D341Med (cell line): ENCODE results near the gene SLC25A29.
"Not testable (repeated sequence)": the region's sequence is repeated elsewhere in the genome, so short reads cannot be mapped to it uniquely, and the experiment has no call there.

Experiments
- DNase-seq: peaks from one replicate; pipeline ENCODE4 v3.0.0; 2012; ENCODE audit warnings: low spot score

SLC25A29 gene, protein sequence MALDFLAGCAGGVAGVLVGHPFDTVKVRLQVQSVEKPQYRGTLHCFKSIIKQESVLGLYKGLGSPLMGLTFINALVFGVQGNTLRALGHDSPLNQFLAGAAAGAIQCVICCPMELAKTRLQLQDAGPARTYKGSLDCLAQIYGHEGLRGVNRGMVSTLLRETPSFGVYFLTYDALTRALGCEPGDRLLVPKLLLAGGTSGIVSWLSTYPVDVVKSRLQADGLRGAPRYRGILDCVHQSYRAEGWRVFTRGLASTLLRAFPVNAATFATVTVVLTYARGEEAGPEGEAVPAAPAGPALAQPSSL

DNA sequence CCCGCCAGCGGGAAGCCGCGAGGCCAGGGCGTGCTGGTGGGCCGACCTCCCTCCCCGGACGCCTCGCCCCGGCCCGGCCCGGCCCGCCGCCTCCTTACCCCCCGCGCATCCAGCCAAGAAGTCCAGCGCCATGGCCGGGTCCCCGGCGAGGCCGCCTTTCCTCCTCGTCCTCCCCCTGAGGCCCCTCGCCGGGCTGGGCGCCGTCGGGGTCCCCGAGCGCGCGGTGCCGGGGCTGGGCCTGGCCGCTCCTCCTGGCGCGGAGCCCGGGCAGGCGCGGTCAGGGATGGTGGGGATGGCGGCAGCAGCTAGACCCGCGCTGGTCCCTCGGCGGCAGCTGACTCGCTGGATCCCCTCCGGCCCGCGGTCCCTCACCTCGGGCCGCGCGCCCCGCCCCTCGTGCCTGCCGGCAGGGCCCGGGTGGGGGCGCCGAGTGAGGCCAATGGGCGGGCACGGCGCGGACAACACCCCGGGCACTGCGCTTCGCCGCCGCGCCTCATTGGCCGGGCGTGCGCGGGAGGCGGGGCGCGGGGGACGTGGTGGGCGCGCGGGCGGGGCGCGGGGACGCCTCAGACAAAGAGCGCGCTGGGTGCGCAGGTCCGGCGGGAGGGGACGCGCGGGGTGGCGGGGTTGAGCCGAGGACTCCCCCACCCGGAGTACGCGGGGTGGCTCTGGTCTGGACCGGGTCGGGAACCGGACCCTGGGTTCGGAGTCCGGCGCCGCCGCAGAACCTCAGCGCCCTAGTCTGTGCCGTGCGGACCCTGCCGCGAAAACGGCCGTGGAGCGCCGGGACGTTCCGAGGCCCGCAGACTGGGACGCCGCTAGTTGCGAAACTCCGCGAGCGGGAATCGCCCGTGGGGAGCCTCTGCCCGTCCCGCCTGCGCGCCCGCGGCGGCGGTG, at the start of gene SLC25A29:
TSS of gene SLC25A29 (minus strand) at position 344 of the 897 bp plus-strand sequence. CDS start at position 132, 212 bp downstream.
- peak; percentile 98 for DNase-seq

DNA sequence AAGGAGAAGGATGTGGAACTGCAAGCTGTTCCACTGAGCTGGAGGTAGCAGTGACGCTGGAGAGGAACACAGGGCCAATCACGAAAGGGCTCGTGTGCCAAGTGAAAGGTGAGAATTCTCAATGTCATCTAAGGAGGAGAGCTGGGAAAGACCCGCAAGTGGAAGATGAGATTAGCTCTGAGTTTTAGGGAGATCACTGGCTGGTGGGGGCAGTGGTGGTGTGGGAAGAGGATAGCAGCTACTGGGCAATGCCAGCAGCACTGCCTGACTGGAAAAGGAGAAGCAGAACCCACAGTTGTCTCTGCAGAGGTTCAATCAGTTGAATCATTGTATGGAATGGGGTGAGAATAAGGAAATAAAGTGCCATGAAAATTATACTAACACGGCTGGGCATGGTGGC, 44.7 kb upstream of the SLC25A29 start:
- no peak for DNase-seq

DNA sequence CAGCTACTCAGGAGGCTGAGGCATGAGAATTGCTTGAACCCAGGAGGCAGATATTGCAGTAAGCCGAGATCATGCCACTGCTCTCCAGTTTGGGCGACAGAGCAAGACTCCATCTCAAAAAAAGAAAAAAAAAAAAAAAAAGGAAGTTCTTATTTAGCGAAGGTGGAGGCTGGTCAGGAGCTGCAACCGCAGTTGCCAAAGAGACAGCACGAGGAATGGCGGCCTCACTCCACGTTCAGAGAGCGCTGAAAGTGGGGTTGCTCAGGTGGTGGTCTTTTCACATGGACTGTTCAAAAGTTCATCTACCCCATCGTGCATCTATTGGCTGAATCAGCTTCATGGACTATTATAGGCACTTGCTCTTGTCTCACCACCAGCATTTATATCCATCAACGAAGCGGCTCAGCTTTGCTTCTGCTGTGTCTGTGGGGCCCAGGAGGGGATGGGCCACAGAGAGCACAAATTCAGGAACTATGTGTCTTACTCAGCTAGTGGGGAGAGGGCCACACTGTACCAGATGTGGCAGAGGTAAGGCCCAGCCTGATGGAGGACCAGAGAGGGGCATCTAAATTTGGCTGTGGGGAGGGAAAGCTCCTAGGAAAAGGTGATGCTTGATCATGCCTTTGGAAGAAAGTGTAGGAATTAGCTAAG, 44.2 kb upstream of the SLC25A29 start:
- no peak for DNase-seq

DNA sequence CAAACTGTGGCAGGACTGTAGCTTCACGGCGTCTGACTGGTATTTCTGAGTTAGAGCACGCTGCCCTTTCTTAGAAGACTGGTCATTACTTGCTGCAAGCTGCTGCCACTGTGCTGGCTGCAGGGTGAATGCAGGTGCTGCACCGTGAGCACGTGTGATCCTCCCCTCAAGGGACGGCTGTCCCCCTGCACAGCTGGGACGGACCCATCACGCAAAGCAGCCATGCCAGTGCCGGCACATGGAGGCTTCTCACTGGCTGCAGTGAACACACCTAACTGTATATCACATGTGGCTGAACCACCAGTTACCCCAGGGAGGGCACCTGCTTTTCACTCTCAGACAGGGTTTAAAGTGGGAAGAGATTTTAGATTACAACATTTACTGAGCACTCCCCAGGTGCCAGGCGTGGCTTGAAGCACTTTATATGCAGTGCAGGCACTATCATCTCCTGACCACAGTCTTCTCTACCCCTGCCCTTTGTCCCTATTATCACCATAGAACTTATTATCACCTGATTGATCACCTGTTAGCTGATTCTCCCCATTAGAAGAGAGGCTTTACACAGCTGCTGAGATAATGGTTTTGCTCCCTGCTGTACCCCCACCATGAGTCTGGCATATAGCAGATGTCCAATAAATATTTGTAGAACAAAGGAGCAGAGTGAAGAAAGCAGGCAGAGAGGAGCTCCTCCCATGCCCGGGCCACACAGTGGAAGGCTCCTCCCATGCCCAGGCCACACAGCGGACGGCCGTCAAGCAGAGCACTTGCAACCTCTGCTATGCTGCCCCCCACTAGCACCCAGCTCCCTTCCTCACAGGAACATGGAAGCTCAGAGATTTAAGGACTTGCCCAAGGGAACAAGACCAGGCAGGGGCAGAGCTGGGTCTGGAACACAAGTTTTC, 42.8 kb upstream of the SLC25A29 start:
- DNase-seq, result no peak

DNA sequence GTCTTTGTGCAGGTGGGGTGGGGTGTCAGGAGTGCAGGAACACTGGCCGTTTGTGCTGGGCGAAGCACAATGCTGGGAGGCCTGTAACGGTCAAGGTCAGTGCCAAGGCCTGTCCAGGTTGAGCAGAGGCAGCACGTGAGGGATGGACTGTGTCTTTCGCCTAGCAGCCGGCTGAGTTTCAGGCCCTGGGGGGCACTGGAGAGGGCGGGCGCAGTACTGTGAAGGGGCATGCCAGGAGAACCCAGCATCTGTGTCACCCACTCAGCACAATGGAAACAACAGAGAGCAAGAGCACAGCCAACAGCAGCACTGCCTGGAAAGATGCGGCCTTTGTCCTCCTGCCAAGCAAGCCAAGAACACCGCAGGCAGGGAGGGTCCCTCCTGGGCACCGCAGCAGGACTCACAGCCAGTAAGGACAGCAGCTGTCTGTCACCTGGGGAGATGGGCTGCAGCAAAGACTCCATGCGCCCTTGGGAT, 42.0 kb upstream of the SLC25A29 start:
- DNase-seq, result no peak

DNA sequence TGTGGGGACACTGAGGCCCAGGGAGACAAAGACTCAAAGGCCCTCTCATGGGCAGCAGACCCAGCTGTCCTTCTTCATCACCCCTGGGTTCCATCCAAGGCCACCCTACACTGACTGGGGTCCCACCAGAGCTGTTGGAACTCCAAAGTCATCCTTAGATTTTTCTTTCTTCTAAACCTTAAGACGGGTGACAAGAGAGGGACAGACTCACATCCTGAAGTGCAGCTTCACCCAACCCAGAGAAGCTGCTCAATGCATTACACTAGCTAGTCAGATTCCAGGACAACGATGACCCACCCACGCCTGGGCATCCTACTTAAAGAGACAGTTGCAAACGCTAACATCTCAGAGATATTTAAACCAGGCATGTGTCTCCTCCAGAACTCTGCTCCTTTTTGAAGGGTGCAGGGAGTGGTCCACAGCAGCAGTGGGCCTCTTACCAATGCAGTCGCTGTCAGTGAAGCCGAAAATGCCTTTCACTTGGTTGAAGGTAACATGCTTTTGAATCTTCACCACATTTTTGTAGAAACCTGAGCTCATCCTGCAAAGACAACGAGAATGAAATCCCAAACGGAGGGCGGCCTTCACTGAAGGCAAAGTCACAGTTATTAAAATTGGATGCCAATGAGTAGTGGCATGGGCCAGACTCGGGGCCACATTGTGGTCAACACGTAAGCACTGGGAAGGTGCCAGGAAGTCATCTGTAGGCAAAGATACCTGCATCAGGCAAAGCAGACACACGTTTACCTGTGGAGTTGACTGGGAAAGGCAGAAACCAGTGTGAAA, 40.3 kb upstream of the SLC25A29 start:
- DNase-seq, result no peak

DNA sequence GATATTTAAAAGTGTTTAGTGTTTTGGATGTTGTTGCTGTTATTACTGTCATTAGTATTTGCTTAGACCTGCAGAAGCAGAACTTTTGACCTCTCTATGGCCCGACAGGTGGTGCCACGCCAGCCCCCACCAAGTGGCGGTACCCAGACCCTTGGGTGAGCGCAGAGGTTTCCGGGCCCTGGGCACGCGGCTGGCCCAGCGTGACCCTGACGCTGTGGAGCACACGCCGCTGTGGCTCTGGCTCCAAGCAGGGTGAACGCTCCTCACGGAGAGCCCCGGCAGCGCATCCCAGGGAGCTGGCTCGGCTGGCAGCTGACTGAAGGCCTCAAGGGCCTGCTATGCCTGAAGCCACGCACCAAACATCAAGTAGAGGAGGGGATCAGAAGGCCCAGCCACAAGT, 39.5 kb upstream of the SLC25A29 start:
- no peak for DNase-seq

DNA sequence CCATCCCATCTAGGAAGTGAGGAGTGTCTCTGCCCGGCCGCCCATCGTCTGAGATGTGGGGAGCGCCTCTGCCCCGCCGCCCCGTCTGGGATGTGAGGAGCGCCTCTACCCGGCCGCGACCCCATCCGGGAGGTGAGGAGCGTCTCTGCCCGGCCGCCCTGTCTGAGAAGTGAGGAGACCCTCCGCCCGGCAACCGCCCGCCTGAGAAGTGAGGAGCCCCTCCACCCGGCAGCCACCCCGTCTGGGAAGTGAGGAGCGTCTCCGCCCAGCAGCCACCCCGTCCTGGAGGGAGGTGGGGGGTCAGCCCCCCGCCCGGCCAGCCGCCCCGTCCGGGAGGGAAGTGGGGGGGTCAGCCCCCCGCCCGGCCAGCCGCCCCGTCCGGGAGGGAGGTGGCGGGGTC, 38.4 kb upstream of the SLC25A29 start:
- DNase-seq, result not testable (repeated sequence)

DNA sequence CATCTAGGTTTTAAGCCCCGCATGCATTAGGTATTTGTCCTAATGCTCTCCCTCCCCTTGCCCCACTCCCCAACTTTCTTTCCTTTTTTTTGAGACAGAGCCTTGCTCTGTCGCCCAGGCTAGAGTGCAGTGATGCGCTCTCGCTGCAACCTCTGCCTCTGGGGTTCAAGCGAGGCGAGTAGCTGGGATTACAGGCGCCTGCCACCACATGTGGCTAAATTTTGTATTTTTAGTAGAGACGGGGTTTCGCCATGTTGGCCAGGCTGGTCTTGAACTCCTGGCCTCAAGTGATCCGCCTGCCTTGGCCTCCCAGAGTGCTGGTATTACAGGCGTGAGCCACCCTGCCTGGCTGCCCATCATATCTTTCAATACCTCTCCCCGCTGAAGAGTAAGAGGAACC, 36.6 kb upstream of the SLC25A29 start:
- not testable (repeated sequence) for DNase-seq

DNA sequence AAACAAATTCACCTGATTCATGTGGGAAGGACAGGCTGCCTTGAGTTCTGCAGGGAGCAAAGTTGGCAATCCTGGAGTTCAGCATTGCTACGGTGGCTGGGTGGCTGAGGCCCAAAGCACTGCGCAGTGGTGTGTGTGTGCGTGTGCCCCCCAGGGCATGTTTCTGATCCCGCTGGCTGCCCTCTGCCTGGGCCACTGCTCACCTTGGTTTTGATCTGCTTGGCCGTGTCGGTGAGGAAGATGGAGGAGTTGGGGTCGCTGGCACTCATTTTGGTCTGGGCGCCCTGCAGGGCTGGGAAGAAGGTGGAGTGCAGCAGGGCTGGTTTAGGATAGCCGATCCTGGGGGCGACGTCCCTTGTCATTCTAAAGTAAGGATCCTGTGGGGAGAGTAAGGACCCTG, 36.0 kb upstream of the SLC25A29 start:
- peak; percentile 18 for DNase-seq

DNA sequence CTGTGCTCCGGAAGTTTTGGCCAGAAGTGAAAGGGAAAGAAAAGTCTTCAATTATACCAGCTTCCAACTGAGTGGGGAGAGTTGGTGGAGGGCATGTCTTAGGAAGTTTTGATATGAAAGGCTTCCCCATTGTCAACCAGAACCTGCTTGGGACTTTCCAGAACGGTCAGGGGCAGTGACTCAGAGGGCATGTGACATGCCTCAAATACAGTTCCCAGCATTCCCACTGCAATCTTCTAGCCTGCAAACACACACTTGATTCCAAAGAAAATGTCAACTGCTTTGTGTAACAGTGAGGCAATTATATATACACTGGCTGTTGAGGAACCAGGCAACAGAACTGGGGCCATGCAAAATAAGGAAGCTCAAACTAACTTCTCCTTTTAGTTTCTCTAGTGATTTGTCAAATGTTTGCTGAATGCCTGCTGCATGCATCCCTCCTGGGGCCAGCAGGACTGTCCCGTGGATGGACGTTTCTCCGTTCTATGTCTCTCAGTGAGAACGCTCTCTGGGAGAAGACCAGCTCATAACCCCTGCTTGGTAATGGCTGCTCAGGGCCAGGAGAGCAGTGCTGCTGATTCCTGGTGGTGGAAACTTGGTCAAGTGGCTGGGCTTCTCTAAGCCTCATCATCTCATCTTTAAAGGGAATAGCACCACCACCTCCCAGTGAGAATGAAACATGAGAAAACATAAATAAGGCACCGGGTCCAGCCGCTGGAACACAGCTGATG, 35.2 kb upstream of the SLC25A29 start:
- DNase-seq, result no peak

DNA sequence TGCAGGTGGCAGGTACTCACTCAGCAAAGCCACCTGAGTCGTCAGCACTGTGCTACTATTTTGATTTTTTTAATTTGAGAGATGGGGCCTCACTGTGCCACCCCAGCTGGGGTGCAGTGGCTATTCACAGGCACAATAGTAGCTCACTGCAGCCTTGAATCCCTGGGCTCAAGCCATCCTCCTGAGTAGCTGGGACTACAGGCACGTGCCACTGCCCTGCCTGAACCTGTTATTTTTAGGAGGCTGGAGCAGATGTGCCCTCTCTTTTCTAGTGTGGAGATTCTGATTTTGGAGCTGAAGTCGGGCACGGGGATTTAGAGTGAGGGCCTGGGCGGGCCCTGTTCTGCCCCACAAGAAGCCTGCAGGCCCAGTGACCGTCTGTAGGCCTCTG, 34.2 kb upstream of the SLC25A29 start:
- no peak for DNase-seq

DNA sequence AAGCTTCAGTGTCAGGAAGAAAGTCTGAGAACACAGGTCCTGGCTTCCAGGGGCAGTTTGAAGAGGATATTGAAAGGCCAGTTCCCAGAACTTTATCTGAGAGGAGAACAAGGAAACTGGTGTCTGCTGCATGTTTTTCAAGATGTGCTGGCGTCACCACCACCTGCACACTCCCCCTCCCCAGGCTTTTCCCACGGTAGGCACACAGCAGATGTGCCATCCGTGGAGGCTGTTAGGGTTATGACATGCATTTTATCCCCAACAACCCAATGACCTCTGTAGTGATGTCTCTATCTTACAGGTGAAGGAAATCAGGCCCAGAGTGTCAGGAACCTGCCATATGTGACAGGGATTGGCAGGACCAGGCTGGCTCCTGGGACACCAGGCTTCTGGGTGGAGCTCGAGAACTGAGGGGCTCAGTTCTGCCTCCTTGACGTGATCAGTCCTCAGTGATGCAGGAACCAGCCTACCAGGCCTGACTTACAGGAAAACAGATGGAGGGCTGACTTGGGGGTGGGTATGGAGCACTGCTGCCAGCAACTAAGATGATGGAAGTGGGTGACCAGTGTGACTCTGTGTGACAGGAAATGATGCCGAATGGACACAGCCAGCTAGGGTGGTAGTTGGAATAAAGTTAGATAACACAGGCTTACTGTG, 33.6 kb upstream of the SLC25A29 start:
- no peak for DNase-seq

DNA sequence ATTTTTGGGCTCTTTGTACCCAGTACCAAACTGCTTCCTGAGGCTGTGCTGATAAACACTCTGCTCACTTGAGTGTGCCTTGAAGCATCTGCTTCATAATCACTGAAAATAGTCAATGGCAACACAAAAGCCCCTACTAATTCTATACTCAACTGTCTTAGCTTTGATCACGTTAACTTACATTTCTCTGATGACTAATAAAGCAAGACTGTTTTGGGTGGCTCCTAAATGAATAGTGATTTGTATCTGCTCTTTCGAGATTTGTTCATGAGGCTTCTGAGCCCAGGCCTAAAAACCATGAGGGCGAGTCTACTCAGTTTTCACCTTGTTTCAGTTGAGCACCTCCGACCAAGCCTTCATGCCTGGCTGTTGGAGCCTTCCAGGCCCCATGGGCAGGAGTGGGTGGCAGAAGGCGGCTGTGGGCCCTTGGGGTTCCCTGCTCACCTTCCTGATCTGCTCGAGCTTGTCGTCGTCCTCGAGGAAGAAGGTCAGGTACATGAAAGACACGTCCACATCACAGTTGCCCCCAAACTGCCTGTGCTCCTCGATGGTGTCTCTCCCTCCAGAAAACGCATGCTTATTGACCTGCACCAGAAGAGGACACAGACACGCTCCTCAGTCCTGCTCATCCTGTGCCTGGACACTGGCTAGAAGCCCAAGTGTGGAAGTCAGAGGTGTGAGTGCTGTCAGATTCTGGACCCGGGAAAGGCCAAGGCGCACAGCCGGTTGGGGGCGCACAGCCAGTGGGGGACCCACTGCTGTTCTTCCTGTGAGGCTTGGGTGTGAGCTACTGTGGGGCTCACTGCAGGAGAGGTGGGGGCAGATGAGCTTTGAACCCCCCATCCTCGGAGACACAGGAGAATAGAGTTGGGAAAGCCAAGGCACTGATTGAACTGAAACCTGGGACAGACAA, 30.6 kb upstream of the SLC25A29 start:
- no peak for DNase-seq

DNA sequence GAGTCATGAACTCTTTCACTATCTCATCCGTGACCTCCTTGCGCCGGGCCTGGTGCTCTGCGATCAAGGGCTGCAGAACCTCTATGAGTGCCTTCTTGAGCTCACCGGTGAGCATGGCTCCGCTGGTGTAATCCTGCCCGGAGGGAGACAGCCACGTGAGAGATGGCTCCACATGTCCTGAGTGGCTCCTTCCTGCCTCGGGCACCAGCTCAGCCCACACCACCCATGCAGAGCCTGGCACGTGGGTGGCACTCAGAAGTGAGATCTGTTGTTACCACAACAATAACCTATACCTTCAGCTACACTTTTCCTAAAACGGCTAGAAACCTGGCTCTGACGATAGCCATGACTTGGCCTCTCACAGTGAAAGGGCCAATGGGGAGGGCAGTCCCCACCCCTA, 28.7 kb upstream of the SLC25A29 start:
- DNase-seq, result no peak

DNA sequence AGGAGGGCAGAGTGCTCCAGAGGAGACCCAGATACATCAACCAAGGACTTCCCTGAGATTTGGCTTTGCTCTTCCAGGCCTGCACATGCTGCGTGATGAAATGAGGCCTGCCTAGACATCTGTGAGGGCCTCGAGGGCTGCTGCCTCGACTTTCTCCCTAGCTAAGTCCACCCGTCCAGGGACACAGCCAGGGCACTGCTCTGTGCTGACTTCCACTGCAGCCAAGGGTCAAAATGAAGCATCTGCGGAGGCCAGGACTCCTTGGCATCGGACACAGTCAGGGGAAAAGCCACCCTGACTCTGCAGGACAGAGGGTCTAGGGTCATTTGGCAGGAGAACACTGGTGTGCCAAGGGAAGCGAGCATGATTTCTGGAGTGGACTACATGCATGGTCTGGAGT, 27.6 kb upstream of the SLC25A29 start:
- no peak for DNase-seq

DNA sequence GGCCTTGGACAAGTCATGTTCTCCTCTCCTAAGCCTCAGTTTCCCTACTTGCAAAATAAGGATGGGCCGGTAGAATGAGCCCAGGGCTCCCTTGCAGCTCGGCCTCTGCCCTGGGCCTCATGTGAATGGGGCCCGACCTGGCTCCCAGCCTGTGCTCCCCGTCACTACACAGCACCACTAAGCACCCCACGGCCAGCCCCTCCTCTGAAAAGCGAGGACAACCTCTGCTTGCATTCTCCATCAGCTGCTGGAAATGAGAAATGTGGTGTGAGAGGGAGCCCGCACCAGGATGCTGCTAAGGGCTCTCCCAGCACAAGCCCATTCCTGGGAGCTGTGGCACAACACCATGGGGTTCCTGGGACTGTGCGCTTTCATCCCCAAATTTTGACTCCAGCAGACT, 27.1 kb upstream of the SLC25A29 start:
- no peak for DNase-seq

DNA sequence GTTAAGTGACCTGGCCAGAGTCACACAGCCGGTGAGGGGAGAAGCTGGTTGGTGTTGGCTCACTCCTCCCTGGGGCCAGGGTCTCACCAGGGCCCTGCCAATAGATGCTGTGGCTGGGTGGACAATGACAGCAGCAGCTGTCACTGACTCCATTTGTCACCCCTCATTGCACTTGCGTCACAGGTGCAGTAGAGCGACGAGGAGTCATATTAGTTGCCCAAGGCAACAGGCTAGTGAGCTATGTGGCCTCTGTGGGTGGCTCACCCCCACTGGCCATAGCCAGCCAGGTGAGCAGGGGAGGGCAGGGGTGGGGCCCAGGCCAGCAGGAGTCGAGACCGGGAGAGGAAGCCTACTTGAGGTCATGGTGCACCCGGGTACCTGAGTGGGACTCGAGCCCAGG, 26.6 kb upstream of the SLC25A29 start:
- DNase-seq, result no peak
